NCI-H2029 treated with DMSO at 0.1 percent for 48 hours (cell line): Measurements from ENCODE around the gene DIS3L.
"Not testable (repeated sequence)": the region's sequence is repeated elsewhere in the genome, so short reads cannot be mapped to it uniquely, and the experiment has no call there.

Experiments used
- DNase-seq: peaks from one replicate; lab custom pipeline; 2025; lab: John Stamatoyannopoulos, UW

Gene DIS3L

DNA sequence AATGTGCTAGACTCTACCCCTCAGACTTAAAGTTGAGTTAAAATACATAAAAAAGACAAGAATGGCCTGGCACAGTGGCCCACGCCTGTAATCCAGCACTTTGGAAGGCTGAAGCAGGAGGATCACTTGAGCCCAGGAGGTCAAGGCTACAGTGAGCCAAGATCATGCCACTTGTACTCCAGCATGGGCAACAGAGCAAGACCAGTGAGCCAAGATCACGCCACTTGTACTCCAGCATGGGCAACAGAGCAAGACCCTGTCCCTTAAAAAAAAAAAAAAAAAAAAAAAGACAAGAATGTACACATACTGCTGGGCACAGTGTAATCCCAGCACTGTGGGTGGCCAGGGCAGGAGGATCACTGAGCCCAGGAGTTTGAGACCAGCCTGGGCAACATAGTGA, 17.4 kb downstream of the DIS3L start:
- no peak for DNase-seq

DNA sequence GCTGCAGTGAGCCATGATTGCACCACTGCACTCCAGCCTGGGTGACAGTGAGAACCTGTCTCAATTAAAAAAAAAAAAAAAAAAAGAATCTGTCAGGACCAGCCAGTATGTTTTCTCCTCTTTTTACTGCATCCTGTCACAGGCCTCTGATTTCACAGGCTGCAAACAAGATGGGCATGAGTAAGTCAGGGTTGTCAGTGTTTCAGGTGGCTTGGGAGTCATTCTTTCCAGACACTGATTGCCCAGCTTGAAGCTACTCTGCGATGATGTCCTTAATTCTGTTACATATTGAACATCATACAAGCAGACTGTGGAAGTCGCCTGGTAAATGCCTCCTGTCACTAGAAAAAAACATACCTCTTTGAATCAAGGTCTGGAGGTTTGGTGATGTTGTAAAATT, 18.8 kb downstream of the DIS3L start:
- no peak for DNase-seq

DNA sequence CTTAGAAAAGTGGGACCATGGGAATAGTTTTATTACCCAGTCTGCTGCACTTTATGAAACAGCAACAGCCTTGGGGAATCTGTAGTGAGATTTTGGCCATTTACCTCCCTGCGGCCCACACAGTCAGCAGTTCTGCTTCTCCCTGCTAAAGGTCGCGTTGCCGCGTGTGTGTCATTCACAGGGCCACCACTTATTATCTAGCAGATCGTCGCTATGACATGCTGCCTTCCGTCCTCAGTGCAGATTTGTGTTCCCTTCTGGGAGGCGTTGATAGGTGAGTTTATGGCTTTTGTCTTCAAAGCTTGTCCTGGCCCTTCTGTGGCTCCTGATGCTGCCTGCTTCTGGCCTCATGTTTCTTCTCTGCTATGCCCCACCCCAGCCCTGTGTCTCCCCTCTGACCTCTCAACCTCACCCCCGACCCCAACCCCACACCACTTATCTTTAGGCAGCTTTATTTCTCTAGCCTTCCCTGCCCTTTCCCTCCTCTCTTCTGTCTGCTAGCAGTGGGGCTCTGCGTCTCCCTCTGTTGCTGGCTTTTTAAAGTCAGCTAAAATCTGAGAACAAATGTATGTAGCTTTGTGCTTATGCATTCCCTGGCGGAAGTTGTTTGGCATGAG, 30.1 kb downstream of the DIS3L start:
- DNase-seq, result no peak

DNA sequence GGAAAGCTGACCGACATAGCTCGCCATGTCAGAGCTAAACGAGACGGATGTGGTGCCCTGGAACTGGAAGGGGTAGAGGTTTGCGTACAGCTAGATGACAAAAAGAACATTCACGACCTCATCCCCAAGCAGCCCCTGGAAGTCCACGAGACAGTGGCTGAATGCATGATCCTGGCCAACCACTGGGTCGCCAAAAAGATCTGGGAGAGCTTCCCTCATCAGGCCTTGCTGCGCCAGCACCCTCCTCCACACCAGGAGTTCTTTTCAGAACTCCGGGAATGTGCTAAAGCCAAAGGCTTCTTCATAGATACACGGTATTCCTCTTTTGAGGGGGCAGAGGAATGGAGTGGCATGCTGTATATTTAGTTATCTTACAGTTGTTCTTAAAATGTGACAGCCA, 32.7 kb downstream of the DIS3L start:
- no peak for DNase-seq

DNA sequence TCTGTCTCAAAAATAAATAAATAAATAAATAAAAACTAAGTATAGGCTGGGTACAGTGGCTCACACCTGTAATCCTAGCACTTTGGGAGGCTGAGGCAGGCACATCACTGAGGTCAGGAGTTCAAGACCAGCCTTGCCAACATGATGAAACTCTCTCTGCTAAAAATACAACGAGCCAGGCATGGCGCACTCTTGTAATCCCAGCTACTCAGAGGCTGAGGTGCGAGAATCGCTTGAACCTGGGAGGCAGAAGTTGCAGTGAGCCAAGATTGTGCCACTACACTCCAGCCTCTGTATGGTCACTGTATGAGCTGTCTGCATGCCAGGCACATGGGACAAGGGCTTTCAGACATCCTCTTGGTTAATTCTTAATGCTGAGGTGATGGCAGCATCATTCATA, 34.4 kb downstream of the DIS3L start:
- no peak for DNase-seq

DNA sequence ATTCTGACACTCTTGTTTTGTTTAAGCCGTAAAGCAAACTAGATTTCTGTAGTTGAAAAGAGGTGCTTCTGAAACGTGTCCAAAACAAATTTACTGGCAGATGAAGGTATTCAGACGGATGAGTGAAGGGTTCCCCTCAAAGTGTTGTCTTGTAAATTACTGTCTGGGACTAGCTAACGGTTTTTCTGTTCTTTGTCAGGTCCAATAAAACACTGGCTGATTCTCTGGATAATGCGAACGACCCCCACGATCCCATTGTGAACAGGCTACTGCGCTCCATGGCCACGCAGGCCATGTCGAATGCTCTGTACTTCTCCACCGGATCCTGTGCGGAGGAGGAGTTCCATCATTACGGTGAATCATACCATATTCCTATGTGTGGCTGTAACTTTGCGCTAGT, 35.4 kb downstream of the DIS3L start:
- no peak for DNase-seq

DNA sequence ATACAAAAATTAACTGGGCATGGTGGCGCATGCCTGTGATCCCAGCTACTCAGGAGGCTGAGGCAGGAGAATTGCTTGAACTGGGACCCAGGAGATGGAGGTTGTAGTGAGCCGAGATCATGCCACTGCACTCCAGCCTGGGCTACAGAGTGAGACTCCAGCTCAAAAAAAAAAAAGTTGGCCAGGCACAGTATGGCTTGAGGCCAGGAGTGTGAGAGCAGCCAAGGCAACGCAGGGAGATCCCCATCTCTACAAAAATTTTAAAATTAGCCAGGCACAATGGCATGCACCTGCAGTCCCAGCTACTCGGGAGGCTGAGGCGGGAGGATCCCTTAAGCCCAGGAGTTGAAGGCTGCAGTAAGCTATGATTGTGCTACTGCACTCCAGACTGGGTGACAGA, 55.2 kb downstream of the DIS3L start:
- not testable (repeated sequence) for DNase-seq

DNA sequence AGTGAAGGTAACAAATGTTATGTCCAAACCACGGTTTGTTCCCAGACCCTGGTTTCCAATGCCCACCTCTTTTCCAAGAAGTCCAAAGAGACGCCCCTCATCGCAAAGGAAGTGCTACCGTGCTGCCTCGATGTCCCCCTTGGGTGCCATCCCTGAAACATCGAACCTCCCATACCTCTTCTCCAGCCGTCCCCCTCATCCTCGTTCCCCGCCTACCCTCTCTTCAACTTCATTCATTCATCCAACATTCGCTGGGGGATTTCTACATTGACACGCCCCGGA, 62.6 kb downstream of the DIS3L start:
- no peak for DNase-seq

DNA sequence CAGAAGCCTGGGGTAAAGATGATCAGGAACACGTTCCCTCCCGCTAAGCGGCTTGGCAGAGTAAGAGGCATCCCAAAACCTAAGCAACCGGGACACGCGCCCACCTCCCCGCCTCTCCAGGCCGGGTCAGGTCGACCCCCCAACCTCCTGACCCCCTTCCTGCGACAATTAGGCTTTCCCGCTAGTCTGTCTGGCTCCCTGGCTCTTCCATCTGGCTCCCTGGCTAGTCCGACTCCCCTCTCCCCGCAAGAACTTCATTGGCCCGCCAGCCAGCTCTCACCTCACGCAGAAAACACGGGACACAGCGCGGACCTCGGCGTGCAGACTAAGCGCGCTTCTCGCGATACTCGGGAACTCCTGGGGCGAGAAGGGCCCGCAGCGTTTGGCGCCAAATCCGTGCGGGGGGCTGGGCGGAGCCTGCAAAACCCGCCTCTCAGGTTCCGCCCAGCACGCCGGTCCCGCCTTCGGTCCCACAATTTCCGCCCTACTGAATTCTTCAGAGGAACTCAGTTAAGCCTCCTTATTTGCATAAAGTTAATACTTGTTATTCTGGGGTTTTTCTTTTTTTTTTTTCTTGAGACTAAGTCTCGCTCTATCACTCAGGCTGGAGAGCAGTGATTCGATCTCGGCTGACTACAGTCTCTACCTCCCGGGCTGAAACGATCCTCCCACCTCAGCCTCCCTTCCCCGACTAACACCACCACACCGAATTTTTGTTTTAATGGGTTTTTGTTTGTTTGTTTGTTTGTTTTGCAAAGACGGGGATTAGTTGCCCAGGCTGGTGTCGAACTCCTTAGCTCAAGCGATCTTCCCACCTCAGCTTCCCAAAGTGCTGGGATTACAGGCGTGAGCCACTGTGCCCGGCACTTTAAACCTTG, 63.2 kb downstream of the DIS3L start, which contains the start of gene TIPIN:
Gene TIPIN (minus strand): TSS at position 327 of the 878 bp plus-strand sequence. CDS start 3,738 bp downstream, outside the sequence.
- DNase-seq, result peak; percentile 33

DNA sequence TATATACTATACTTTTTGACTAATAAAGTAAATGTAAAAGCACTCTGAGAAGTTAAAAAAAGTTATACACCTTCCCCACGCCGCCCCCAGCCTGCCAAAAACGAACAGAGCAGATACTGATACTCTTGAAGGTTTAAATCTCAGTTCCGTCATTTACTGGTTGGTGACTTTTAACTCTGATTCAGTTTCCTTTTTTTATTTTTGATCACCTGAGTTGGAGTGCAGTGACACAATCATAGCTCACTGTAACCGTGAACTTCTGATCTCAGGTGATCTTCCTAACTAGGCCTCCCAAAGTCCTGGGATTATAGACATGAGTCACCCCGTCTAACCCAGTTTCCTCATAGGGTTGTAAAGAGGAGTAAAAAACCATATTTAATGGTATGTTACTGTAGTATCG, 66.4 kb downstream of the DIS3L start:
- no peak for DNase-seq

DNA sequence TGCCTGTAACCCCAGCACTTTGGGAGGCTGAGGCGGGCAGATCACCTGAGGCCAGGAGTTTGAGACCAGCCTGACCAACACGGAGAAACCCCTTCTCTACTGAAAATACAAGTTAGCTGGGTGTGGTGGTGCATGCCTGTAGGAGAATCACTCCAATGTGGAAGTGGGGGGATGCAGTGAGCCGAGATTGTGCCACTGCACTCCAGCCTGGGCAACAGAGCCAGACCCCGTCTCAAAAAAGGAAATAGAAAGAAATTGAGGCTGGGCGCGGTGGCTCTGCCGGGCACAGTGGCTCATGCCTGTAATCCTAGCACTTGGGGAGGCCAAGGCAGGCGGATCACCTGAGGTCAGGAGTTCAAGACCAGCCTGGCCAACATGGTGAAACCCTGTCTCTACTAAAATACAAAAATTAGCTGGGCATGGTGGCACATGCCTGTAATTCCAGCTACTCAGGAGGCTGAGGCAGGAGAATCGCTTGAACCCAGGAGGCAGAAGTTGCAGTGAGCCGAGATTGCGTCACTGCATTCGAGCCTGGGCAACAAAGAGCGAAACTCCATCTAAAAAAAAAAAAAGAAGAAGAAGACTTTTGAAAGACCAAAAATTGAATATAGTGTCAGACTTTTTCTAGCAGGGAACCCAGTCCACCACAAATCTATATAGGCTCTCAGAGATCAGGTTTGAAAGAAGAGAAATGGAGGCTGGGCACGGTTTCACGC, 68.5 kb downstream of the DIS3L start:
- DNase-seq, result not testable (repeated sequence)

DNA sequence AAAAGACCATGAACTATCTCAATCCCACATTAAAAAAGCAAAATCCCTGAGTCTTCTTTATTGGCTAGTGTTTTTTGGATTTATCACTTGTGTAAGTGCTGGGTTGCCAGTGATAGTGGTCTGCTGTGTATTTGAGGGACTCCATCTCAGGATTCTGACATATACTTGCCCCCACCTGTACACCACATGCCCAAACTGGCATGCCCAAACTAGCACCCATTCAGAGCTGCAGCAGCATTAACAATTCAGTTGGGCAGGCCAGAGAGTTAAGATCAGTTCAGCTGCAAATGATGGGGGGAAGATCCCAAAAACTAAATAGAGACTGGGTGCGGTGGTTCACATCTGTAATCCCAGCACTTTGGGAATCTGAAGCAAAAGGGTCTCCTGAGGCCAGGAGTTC, 69.4 kb downstream of the DIS3L start:
- DNase-seq, result no peak

DNA sequence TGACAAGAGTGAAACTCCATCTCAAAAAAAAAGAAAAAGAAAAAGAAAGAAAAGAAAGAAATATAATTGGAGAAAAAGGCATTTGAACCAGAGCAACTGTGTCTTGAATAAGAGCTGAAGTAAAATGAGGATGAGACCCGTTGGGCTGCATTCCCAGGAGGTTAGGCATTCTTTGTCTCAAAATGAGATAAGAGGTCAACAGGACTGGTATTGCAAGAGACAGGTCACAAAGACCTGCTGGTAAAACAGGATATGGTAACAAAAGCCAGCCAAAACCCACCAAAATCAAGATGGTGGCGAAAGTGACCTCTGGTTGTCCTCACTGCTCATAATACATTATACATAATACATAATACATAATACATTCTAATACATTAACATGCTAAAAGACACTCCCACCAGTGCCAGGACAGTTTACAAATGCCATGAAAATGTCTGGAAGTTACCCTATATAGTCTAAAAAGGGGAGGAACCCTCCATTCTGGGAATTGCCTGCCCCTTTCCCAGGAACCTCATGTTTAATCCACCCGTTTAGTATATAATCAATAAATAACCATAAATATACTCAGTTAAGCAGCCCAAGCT, 71.7 kb downstream of the DIS3L start:
- no peak for DNase-seq

DNA sequence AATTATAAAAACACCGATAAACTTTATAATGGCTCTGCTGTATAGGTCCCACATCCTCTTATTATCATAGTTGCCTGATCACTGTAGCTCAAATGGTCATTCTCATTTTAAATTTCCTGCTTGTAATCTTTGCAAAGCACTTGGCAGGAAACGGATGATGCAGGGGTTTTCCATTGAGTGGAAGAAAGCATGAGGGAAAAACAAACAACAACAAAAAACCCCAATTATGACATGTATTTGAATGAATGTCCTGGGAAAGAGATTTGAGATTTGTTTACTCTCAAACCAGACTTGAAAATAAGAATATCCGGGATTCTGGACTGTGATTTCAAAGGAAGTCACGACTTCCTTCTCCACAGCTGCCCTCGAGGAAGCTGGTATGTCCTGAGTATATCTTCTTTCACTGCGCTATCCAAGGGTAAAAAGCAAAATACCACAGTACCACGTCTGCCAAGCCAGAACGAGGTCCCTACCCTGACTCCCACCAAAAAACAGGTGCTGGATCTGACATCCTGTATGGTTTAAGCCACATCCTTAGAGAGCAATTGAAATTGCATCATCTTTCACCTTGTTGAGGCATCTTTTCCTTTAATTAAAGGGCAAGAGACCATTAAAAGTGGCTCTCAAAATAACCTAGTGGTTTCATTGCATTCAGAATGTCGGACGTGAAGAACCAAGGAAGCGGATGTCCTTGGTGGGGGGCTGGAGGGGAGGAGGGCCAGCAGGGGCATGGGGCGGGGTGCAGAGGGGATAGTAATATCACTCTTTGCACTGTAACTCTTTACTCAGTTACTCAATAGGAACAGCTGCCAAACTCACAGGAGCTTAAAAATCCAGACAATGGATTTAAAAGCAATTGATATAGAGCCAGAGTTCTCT, 76.6 kb downstream of the DIS3L start:
- peak; percentile 55 for DNase-seq

DNA sequence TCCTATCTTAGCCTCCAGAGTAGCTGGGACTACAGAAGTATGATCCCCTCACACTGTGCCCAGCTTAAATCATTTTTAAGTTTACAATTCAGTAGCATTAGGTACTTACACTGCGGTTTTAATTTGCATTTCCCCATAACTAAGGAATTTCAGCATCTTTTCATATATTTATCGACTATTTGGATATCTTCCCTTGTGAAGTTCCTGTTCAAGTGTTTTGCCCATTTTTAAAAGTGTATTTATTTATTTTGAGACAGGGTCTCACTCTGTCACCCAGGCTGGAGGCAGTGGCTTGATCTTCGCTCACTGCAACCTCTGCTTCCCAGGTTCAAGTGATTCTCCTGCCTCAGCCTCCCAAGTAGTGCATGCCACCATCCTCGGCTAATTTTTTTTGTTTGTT, 80.8 kb downstream of the DIS3L start:
- no peak for DNase-seq

DNA sequence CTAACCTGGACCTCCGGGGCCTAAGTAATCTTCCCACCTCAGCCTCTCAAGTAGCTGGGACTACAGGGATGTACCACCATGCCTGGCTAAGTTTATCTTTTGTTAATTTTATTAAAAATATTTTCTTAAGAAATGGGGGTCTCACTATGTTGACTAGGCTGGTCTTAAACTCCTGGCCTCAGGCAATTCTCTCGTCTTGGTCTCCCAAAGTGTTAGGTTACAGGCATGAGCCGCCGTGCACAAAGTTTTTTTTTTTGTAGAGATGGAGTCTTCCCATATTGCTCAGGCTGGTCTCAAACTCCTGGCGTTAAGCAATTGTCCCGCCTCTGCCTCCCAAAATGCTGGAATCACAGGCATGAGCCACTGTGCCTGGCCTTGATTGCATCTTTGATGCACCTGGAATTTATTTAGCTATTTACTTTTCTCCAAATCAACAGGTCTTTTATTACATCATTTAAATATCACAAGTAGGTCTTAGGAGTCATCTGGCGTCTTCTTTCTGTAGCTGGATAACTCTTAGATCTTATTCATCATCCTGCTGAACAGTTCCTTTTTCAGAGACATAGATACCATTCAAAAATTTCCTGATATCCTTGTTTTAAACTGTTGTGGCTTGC, 85.6 kb downstream of the DIS3L start:
- no peak for DNase-seq

DNA sequence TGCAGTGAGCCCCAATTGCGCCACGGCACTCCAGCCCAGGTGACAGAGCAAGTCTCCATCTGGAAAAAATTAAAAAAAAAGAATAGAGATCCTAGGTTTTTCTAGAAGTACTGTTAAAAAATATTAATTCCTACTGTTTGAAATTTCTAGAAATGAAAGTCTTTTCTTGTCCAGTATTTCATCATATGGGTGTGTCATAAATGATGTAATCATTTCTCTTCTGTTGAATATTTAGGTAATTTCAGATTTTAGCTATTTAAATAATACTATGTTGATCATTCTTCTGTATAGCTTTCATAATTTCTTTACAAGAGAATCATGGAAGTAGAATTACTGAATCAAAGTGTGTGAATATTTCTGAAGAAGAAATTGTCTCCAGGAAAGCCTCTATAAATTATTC, 88.0 kb downstream of the DIS3L start:
- DNase-seq, result not testable (repeated sequence)
